Nephron progenitor cell (in vitro differentiated cells): ENCODE data around the gene ACOD1.

Source experiments
- DNase-seq: peaks from one replicate; pipeline ENCODE4 v3.0.0; 2021
- H3K27ac Mint-ChIP-seq: 2 replicates; pipeline ENCODE4 v1.8.0; 2021; ENCODE audit warnings: mild to moderate bottlenecking, moderate library complexity, mixed read lengths
- H3K27me3 Mint-ChIP-seq: 2 replicates; pipeline ENCODE4 v1.8.0; 2021; ENCODE audit warnings: mild to moderate bottlenecking, low read depth, mixed read lengths; ENCODE audit not compliant: poor library complexity
- H3K36me3 Mint-ChIP-seq: 2 replicates; pipeline ENCODE4 v1.8.0; 2021; ENCODE audit warnings: low read depth, mixed read lengths
- H3K4me1 Mint-ChIP-seq: 2 replicates; pipeline ENCODE4 v1.8.0; 2021; ENCODE audit warnings: mixed read lengths
- H3K4me3 Mint-ChIP-seq: 2 replicates; pipeline ENCODE4 v1.8.0; 2021; ENCODE audit warnings: mild to moderate bottlenecking, moderate library complexity, mixed read lengths
- H3K9me3 Mint-ChIP-seq: 2 replicates; pipeline ENCODE4 v1.8.0; 2021; ENCODE audit warnings: mild to moderate bottlenecking, moderate library complexity, mixed read lengths
- TF ChIP-seq, protein P1 (sequence below): fragments of 200-600 bp; sonication (generic); IDR thresholded peaks from 2 replicates; pipeline ENCODE4 v1.5.0; 2021; ENCODE audit warnings: antibody characterized with exemption

ACOD1 gene

DNA sequence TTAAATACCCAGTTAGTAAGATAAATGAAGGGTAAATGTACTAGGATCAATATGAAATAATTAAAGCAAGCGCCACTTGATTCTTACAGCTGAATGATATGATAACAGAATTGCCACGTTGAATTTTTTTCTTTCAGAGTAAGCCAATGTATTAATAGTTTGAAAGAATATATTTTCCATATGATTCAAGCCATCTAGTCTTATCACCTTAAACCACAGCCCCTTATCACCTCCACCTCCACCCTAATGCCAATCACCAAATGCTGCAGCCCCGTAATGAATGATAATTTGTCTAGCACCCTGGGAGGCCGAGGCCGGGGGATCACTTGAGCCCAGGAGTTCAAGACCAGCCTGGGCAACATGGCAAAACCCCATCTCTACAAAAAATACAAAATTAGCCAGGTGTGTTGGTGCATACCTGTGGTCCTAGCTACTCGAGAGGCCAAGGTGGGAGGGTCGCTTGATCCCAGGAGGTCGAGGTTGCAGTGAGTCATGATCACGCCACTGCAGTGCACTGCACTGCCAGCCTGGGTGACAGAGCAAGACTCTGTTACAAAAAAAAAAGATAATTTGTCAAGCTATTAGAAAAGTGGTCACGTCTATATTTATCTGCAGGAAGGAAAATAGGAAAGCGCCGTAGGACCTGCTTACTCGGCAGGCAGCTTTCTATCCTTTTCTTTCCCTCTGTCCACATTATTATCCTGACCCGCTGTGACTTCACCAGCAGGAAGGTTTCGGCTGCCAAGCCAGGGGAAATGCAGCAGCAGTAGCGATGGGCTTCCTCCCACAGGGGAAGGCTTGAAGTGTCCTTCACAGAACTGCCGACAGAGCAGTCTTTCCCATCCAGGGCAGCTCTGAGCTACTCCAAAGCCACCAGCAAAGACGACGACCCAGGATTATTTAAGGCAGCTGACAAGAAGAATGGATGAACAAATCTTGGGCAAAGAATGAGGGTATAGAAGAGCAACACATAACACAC is 23.8 kb downstream of the ACOD1 start:
- Mint-ChIP-seq H3K9me3 (peaks cover 5% of the 10 kb centered on the region), H3K27ac (peak overlapping the region; percentile 23), H3K27me3 (no peaks in the 10 kb centered on the region), H3K4me3 (no peak overlapping the region), H3K36me3 (no peaks in the 10 kb centered on the region), H3K4me1 (peaks cover 16% of the 10 kb centered on the region)
- TF ChIP-seq, protein P1, sequence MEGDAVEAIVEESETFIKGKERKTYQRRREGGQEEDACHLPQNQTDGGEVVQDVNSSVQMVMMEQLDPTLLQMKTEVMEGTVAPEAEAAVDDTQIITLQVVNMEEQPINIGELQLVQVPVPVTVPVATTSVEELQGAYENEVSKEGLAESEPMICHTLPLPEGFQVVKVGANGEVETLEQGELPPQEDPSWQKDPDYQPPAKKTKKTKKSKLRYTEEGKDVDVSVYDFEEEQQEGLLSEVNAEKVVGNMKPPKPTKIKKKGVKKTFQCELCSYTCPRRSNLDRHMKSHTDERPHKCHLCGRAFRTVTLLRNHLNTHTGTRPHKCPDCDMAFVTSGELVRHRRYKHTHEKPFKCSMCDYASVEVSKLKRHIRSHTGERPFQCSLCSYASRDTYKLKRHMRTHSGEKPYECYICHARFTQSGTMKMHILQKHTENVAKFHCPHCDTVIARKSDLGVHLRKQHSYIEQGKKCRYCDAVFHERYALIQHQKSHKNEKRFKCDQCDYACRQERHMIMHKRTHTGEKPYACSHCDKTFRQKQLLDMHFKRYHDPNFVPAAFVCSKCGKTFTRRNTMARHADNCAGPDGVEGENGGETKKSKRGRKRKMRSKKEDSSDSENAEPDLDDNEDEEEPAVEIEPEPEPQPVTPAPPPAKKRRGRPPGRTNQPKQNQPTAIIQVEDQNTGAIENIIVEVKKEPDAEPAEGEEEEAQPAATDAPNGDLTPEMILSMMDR, result no peak
- DNase-seq, result no peak

DNA sequence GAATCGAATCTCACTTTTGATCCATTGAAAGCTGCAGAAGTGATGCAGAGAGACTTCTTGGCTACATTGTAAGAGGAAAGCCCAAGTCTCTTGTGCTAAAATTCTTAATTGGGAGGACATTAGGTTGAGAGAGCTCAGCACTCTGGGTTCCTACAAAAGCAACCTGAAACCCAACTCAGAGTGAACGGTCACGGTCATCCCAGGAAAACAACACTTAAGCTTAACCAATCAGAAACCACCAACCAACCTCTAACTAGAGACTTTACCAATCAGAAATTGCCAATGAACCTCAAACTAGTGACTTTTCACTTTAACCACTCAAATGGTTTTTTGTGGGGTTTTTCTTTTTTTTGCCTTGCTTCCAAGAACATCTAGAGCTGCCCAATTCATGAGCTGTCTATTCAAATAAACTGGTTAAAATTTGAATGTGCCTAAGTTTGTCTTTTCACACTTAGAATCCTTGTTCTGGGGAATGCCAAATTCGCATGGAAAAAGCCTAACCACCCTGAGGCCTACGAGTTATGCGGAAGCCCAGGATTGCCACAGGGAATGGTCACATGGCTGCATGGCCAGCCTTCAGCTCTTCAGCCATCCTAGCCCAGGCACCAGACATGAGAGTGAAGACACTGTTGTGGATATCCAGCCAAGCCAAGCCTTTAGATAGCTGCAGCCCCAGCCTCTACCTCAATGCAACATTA is 25.8 kb downstream of the ACOD1 start:
- peaks cover 2% of the 10 kb centered on the region for H3K27me3 Mint-ChIP-seq
- H3K9me3 Mint-ChIP-seq, result peaks cover 5% of the 10 kb centered on the region
- H3K36me3 Mint-ChIP-seq, result no peaks in the 10 kb centered on the region
- H3K4me1 Mint-ChIP-seq, result peaks cover 16% of the 10 kb centered on the region
- no peak for DNase-seq
- TF ChIP-seq, protein P1, result no peak
- no peak overlapping the region for H3K27ac Mint-ChIP-seq
- no peak overlapping the region for H3K4me3 Mint-ChIP-seq

DNA sequence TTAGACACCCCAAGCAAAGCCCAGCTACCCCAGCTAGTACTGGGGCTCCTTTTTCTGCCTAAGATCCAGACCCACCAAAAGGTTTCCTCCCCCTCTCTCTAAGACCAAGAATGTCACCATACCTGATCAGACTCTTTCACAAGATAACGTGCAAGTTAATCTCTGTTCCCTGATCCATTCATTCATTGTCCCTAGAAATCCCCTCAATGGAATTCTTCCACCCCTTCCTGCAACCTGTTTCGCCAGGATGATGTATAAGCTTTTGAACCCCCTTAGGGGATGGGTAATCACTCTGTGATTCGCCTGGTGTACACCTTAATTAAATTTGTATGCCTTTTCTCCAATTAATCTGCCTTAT is 26.3 kb downstream of the ACOD1 start:
- TF ChIP-seq, protein P1, result no peak

DNA sequence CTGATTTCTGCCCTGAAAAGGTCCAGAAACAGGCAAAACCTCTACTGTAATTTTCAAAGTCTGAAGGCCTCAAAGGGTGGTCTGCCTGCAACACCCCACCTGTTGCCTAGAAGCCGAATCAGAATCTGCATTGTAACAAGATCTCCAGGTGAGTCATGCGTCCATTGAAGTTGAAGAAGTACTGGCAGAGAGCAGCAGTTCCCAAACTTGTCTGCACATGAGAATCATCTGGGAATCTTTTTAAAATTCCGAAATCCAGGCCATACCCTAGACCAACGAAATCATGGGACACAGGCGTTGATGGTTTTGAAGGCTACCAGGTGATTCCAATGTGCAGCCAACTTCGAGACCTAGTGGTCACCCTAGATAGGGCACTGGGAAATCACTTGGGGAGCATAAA is 27.6 kb downstream of the ACOD1 start:
- Mint-ChIP-seq H3K9me3 (peaks cover 5% of the 10 kb centered on the region), H3K4me1 (peaks cover 16% of the 10 kb centered on the region), H3K36me3 (no peaks in the 10 kb centered on the region), H3K27ac (no peak overlapping the region), H3K4me3 (no peak overlapping the region), H3K27me3 (peaks cover 14% of the 10 kb centered on the region)
- no peak for DNase-seq
- TF ChIP-seq, protein P1, result no peak

More for the DNA sequence above, 26.3 kb downstream of the ACOD1 start:
- no peak overlapping the region for H3K4me3 Mint-ChIP-seq
- peaks cover 16% of the 10 kb centered on the region for H3K4me1 Mint-ChIP-seq
- no peaks in the 10 kb centered on the region for H3K36me3 Mint-ChIP-seq
- peaks cover 5% of the 10 kb centered on the region for H3K27me3 Mint-ChIP-seq
- no peak overlapping the region for H3K27ac Mint-ChIP-seq
- peaks cover 5% of the 10 kb centered on the region for H3K9me3 Mint-ChIP-seq
- no peak for DNase-seq

DNA sequence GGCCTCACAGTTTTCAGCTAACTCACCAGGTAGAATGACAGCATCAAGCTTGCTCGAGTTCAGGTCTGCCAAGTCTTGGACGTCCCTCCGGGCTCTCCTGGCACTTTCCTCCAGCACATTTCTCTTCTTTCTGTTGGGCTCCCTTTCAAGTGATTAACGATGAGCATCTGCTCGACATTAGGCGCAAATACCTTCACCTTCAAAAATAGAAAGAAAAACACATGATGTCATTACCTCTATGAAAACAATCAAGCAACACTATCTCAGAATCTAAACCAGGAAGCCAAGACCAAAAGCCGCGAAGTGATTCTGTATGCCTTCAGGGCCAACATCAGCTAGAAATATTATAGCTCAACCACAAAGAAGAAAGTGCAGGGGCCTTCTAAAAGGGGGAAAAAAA is 28.2 kb downstream of the ACOD1 start:
- Mint-ChIP-seq H3K4me3 (no peak overlapping the region), H3K36me3 (no peaks in the 10 kb centered on the region), H3K27ac (no peak overlapping the region), H3K27me3 (peaks cover 20% of the 10 kb centered on the region), H3K4me1 (peaks cover 16% of the 10 kb centered on the region), H3K9me3 (peaks cover 5% of the 10 kb centered on the region)
- no peak for DNase-seq
- TF ChIP-seq, protein P1, result no peak
